T1000 (cell line): ENCODE data around the gene KRT82.
"Not testable (repeated sequence)": the region's sequence is repeated elsewhere in the genome, so short reads cannot be mapped to it uniquely, and the experiment has no call there.

Source experiments
- DNase-seq: peaks from one replicate; lab custom pipeline; 2025; ENCODE audit warnings: mixed read lengths; lab: John Stamatoyannopoulos, UW

KRT82 gene

DNA sequence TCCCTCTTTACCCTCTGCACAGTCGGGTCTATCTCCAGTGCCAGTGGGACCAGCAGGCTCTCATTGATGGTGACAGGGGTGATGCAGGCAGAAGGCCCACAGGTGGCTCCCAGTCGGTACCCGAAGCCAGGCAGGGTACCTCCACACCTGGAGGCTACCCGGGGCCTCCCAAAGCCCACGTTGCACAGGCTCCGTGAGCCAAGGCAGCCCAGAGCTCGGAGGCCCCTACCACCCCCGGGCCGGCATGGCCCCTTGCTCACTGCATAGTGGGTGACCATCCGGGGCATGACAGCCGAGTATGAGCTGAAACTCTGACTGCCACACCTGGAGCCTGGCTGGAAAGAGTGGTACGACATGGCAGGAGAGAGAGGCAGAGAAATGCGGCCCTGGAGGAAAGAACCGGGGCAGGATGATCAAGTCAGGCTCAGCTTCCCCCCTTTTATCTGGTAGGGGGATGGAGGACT lies at the start of gene KRT82:
KRT82 (minus strand) TSS at position 414 of the 464 bp plus-strand sequence; CDS start at position 356, 58 bp downstream.
- DNase-seq: no peak

DNA sequence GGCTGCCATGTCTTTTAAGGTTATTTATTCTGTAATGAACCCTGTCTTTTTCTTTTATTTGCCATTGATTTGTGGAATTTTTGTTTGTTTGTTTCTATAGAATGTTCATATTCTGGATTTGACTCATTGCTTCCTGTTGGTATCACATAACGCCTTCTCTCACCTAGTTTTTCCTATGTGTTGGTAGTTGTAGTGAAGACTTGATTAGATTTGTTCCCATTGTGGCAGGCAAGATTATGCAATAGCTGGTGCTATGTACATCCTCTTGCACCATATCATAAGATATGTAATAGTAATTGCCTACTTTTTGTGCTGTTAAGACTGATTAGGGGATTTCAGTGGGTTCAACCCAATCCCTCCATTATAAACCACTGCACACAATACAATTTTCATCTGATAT lies 49.7 kb upstream of the KRT82 start:
- DNase-seq: no peak

DNA sequence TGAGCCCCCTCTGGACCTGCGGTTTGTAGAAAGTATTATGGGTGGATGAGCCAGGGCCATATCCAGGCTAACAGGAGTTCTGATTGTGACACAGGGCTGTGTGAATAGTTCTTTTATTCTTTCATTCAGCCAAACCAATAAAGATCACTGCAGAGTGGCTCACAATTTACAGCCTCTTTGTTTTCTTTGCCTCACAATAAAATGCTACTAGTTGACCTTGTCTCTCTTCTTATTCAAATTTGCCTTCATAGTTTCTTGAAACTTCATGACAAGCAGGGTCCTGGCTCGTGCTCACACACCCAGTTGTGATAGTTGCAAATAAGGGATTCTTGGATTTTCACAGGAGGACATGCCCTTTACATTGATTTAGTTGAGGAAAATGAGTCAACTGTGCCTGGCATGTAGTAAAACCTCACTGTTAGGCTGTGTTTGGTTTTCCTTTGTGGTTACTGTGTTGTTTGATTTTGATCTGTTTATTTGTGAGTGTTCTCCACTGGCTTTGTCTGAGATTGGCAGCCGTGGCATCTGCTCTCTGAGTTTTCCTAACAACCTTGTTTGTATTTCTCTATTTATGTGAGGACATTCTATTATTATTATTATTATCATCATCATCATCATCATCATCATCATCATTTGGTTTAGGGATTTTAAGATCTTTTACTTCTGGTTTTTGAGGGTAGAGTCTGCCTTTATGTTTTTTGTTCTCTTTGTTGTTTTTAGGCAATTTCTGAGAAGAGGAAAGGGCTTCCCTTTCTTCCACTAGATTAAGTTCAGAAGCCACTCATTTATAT lies 48.5 kb upstream of the KRT82 start:
- DNase-seq: no peak

DNA sequence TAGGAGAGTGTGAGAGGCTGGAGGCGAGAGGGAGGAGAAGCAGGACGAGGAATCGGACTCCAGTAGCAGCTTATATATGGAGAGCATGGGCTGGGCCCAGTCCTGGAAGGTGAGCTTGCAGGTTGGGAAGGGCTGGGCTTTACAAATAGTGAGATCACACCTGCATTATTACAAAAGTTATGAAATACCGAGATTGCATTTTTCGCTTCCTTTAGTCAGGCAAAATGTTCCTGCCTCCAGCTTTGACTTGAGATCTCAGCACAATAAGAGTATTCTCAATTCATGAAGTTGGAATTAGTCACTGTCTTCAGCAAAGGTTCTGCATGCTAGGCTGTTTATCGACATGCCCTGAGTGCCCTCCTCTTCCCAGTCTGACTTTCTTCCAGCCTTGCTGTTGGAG lies 46.0 kb upstream of the KRT82 start, which contains the start of gene KRT6B:
KRT6B (minus strand) TSS at position 46 of the 400 bp plus-strand sequence. CDS start 68 bp downstream, outside the sequence.
- DNase-seq: no peak

DNA sequence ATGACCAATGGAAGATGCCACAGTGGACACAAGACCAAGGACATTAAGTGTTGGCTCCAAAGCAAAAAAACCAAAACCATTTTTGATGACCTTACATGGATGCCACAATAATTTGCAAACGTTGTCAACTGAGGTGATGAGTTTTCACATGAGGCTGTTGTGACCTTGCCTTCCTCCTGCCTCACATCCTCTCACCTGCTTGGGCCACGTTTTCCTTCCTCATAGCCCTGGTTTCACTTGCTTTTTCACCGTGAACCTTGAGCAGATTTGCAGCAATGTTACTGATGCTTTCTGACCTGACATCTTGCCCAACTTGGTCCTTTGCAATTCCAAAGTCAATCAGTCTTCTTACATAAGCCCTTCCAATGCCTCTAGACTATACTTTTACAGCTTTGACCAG lies 42.1 kb upstream of the KRT82 start:
- no peak for DNase-seq

DNA sequence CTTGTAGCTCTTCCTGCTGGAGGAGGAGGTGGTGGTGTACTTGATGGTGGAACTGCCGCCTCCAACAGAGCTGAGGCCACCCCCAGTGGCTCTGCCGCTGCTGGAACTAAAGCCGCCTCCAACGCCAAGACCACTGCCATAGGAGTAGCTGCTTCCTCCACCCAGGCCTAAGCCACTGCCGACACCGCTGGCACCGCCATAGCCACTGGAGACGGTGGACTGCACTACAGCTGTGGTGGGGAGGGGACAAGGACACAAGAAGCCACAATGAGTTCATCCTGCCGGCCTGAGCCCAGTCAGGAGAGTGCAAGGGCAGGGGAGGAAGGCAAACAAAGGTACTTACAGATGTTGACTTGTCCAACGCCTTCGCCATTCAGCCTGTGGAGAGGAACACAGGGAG lies 41.1 kb upstream of the KRT82 start:
- not testable (repeated sequence) for DNase-seq

DNA sequence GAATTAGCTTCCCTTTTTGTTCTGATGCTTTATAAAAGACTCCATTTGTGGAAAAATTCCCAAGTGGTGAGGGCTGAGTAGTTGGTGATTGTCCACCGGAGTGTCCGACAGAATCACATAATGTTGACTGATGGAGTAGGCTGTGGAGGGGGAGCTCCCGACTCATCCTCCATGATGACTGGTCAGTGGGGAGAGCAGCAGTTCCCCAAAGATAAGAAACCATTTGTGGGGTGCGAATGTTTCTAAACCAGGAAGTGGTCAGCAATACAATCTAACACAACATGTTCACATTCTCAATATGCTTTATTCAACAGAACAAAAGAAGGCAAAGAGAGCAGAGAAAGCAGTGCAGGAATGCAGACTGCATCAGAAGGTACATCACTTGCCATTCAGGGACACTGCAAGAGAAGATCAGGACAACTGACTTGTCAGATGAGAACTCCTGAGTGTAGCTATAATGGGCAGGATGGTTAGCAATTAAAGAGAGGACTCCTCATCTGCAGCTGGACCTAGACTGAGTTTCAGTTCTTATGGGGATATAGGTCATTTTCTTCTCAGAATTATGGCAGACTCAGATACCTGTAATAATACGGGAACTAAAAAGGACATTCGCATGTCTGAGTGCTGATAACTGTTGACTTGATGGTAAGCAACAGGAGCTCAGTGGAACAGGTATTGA lies 40.4 kb upstream of the KRT82 start:
- no peak for DNase-seq

DNA sequence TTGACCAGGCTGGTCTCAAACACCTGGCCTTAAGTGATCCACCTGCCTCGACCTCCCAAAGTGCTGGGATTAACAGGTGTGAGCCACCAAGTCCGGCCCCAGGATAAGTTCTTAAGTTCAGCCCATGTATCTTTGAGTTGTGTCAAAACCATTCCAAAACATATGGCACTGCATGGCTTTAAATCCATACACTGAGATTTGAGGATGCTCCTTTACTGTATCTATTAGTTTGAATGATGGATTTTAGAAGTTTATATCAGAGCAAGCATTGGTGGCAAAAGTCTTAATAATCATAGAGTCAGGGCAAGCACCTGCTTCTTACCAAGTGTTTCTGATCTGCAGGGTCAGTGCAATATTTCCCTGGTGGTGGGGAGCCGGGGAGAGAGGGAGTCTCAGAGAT lies 39.7 kb upstream of the KRT82 start:
- DNase-seq: no peak

DNA sequence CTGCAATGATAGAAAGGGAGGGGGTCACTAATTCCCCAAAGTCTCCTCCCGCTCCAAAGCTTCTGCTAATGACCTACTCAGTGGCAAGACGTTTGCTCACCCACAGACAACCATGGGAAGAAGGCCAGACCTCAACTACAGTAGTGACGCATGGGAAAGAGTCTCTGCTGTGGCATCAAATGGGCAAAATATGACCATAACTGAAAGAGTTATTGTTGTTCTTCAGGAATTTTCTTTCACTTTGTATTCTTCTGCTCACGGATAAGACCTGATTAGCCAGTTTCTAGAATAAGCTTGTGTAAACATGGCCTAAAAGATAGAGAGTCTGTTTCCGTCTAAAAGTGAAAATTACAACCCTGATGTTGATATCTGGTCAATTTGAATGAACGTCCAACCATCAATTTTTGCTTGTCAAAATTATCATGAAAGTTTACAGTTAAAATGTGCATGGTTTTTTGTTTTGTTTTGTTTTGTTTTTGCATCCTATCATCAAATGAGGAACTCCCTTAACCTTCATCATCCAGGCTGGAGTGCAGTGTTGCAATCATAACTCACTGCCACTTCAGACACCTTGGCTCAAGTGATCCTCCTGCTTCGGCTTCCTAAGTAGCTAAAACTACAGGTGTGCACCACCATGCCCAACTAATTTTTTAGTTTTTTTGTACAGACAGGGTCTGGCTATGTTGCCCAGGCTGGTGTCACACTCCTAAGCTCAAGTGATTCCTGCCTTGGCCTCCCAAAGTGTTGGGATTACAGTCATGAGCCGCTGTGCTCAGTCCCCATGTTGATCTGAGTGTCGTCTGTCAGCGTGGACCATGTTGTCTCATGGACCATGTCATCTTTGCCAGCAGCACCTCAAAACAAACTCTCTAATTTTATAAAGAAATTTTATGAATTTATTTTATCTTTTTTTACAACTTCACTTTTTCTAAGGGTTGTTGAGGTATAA lies 38.8 kb upstream of the KRT82 start:
- no peak for DNase-seq

DNA sequence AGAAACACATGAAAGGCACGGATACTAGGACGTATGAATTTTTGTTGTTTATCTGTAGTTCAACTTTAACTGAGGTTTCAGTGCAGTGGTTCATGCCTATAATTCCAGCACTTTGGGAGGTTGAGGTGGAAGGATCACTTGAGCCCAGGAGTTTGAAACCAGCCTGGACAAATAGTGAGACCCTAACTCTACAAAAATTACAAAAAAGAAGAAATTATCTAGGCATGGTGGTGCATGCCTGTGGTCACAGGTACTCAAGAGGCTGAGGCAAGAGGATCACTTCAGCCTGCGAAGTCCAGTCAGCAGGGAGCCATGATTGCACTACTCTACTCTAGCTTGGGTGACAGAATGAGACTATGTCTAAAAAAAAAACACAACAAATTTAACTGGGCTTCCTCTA lies 37.8 kb upstream of the KRT82 start:
- no peak for DNase-seq

DNA sequence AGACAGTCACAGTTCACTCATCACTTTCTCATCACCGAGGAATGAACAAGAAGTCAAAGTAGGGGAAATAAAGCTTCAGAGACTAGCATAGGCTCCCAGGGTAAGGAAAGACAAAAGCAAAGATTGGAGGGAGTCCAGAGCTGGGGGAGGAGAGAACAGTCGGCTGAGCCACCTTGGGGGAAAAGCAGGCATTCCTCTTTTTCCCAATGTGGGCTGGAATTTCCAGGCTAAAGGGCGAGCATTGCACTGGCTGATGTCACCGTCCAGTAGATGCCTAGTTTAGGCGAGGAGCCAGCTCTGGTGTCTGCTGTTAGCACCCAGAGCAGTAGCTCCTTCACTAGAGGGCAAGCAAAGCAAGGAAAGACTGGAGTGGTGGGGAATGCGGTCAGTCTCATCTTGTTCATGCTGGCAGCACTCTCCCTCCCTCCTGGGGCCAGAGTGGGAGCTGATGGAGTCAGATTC lies 36.5 kb upstream of the KRT82 start:
- no peak for DNase-seq

DNA sequence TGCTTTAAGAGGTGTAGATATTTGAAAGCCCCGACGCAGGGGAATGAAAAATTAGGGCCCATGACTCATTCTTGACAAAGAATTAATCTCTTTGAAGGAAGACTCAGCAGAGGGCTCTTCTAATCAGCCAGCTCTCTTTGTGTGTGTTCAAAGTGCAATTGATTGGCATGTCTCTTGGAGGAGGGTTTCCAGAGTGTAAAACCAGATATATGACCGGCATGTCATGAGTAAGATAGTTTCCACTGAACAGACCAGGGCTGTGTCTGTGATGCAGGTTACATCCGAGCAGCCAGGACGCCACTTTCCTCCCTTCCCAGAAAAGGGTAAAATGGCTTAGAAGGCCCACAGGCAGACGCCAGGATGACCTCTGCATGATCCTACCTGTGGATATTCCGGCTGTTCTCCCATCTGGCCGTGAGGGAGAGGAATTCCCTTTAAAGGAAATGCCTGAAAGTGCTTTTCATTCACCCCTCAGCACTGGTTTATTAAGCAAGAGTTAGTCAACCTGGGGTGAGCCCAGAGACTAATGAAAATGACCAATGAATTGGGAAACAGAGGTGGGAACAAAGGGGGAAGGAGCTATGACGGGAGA lies 35.3 kb upstream of the KRT82 start:
- no peak for DNase-seq

DNA sequence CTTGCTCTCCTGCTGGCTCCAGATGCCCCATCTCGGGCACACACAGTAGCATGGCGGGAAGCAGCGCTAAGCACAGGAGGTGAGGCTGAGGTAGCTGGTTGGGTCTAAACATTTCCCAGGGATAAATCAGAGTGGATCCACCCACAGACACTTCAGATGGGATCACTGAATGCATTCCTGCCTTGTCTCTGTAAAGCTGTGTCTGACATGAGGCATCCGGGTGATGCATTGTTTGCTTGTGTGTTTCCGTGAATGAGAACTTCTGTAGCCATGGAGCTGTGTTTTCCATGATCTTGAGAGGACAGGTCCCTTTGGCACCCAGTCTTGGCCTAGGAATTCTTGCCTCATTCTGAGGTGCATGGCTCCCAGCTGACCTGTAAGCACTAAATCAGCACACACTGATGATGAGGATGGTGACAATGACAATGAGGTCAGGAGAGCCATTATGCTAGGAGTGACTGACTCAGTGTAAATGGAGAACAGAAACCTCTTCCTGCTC lies 34.7 kb upstream of the KRT82 start:
- no peak for DNase-seq

DNA sequence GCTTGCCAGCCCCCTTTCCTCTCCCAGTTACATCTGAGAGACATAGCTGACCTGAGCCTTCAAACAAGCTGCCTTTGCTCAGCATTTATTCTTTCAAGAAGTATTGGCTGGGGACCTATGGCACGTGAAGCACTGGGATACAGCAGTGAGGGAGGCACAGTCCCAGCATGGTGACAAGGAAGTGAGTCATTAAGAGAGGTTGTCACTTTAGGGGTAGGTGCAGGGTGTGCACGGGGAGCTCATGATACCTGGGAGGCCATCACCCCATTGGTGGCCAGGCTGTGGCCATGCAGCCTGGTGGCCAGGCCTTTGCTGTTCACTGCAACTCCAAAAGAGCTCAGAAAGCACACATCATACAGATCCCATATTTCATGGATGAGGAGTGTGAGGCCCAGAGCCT lies 33.7 kb upstream of the KRT82 start:
- no peak for DNase-seq

DNA sequence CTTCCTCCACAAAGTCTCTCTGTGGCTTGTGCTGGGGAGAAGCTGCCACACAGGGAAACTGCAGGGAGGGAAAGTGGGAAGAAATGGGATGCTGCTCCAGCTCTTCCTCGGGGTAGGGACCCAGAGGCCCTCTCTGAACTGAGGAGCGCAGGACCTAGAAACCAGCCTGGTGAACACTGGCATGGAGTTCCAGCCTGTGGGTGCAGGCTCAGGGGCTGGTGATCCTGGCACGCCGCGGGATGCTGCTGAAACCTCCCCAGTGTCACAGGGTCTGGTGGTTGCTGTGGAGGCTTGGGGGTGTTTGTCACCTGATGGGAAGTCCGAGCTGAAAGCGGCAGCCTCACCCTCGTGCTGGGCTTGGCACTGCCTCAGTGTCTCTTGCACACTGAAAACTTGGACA lies 33.3 kb upstream of the KRT82 start:
- DNase-seq: no peak

DNA sequence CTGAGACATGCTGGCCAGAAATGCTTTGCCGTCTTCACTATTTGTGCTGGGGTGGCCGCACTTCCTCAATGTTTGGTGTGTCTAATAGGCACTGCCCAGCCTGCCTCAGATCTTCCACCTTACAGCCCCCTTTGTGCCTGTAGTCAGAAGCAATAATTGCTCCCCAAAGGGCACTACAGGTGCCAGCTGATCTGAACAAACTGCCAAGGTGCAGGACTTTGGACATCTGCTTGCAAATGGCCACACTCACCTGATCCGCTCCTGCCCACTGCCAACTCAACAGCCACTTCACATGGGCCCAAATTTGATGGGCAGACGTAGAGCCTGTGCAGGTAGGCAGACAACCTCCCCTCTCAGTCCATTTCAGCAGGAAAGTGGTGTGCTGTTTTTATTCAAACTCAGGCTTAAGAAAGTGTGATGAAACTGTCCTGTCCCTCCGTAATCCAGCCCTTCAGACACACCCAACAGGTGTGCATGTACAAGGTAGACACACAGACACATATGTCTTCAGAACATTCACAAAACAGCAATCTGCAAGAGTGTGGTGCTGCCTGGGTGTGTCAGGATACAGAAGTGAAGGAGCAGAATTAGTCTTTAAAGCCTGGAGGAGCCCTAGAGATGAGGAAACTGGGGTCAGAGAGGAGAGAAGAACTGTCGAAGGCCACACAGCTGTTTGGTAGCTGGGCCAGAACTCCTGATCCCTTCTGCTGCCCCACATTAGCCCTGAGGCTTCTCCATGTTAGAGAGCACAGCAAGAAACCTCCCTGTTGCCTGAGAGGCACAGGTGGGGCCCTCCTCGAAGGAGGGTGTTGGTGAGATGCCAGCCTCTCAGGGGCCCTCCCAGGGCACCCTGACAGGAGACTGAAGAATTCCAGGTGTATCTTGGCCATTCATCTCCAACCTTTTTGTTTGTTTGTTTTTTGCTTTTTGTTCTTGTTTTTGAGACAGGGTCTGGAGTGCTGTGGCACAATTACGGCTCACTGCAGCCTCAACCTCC lies 32.5 kb upstream of the KRT82 start:
- no peak for DNase-seq

DNA sequence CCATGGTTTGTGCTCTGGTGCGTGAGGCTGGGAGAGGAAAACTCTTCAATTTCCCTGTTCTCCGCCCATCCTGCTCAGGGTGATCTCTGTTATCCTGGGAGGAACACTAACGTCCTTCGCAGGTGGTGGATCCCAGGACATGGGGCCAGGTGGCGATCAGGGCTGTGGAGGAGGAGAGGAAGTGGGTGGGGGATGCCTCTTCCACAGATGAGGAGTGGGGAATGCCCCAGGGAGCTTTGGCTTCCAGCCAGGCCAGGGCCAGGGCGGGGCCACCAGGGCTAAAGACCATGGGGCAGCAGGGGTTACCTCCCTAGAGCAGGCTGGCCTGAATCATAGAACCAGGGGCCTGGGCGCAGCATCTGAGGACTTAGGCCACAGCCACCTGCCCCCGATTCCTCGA lies 31.4 kb upstream of the KRT82 start:
- DNase-seq: no peak

DNA sequence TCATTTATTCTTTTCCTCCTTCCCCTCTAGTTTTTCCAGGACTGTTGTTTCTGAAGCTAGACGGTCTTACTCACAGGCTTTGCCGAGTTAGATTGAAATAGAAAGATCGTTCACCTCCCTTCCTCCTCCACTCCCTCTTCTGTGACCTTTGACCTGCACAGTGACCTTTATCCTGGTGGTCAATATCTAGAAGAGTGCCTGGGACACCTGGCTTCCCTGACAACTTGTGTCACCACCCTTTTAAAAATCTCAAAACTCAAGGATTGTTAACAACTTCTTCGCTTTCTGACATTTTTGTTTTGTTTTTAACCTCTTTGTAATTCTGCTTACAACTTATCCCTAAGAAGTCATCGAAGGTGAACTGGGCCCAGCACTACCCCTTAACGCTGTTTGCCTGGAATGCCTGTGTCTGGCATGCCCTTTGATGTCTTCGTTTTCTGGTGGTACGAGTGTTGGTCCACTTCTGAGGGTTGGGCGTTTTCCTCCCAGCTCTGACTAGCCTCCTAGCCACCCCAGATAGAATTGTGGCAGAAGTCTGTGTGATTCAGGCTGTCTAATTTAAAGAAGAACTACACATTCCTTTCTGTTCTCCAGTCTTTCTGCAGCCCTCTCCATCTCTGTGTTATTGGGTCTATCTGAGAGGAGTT lies 30.8 kb upstream of the KRT82 start:
- DNase-seq: no peak

DNA sequence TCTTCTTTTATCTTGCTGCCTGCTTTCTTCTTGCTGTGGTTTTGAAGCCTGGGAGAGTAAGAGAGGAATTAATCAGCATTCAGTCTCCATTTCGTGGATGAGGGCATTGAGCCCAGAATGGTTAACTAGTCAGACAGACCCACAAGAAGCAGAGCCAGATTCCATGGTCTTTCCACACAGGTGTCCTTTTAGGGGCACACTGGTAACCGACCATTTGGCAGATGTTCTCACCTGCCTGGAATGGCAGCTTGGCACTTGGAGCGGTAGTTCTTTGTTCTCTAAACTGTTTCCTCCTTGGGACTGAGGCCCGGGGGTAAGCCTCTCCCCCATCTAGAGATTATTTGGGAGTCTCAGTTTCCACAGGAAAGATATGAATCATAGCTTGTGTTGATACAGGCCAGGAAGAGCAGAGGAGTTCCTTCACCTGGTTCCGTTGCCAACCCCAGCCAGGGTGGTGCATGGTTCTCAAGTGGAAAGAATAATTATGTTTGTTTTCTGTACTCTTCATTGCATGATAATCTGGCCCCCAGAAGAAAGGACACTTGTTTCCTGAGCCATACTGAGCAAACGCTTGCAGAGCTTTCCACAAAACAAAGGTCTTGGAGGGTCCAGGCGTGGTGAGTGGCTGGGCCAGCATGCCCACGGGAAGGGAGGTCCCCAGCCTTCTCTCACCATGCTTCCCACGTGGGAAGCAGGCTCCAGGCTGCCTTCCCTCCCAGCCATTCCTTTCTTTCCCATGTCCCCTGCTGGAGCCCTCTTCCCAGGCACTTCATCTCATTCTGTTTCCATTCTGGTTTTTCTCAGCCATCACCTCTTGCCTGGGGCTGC lies 30.1 kb upstream of the KRT82 start:
- no peak for DNase-seq
